Testis (tissue), 2 donors: ENCODE data around the gene MCM3AP.

Source experiments
- CTCF ChIP-seq, 3 experiments: fragments of 450-650 bp in 2 of 3; fragments of 200-600 bp in 1 of 3; sonication (generic) in 1 of 3; IDR thresholded peaks; one replicate each; pipeline ENCODE4 v1.5.1; 2016 to 2019; ENCODE audit warnings: antibody characterized with exemption in 3 of 3, mild to moderate bottlenecking in 2 of 3, moderate library complexity in 1 of 3
- POLR2A ChIP-seq: fragments of 450-650 bp; IDR thresholded peaks from one replicate; pipeline ENCODE4 v1.6.1; 2017; ENCODE audit warnings: antibody characterized with exemption, mild to moderate bottlenecking, moderate library complexity

GRCh38 chr21:46253610-46254124 is 31.7 kb downstream of the MCM3AP start:
- TF ChIP-seq CTCF (IDR thresholded peaks at IDR 0.05) (no peak), POLR2A (no peak)
